Uterus (tissue), 4 donors: ENCODE data around the gene PLD5. TPM values are rescaled to one million over a fixed set of nuclear protein-coding genes. Genes with fewer than 3 reads are reported as not detected.

Source experiments
- DNase-seq, 2 donors: peaks; one replicate each; pipeline ENCODE4 v3.0.0-alpha.2; 2019 to 2020
- H3K27ac ChIP-seq, 2 donors: fragments of 200-600 bp; sonication (generic); 1 replicate in 1 of 2; 2 replicates in 1 of 2; pipeline ENCODE4 v1.5.1; 2016 to 2018
- H3K27me3 ChIP-seq, 2 donors: fragments of 200-600 bp; sonication (generic); one replicate each; pipeline ENCODE4 v1.5.1; 2018 to 2019; ENCODE audit warnings: control low read depth in 1 of 2
- H3K36me3 ChIP-seq, 2 donors: fragments of 200-600 bp; sonication (generic); one replicate each; pipeline ENCODE4 v1.5.1; 2019; ENCODE audit warnings: control low read depth in 1 of 2
- H3K4me1 ChIP-seq, 2 donors: fragments of 200-600 bp; sonication (generic); one replicate each; pipeline ENCODE4 v1.5.1; 2018 to 2019; ENCODE audit warnings: control low read depth in 1 of 2
- H3K4me3 ChIP-seq, 2 donors: fragments of 200-600 bp; sonication (generic); 1 replicate in 1 of 2; 2 replicates in 1 of 2; pipeline ENCODE4 v1.5.1; 2018 to 2019; ENCODE audit warnings: mild to moderate bottlenecking in 1 of 2
- H3K9me3 ChIP-seq, 2 donors: fragments of 200-600 bp; sonication (generic); one replicate each; pipeline ENCODE4 v1.5.1; 2019; ENCODE audit warnings: control low read depth in 1 of 2
- POLR2A ChIP-seq, 2 donors: fragments of 450-650 bp; IDR thresholded peaks; one replicate each; pipeline ENCODE4 v1.6.1; 2016; ENCODE audit warnings: antibody characterized with exemption in 2 of 2, mild to moderate bottlenecking in 1 of 2, moderate library complexity in 1 of 2
- intact Hi-C: fragments of 100-400 bp; cut with DNase I; formaldehyde crosslinking; loops from one replicate; pipeline ENCODE4 v1.15.1; 2023; ENCODE audit warnings: low total_unique reads
- total RNA-seq, 4 donors: library from RNA; depleted of rRNA in 3 of 4; stranded (reverse); fragments of >200 nt in 3 of 4; gene quantifications; one replicate each; pipeline versions ENCODE4 v1.1.0 to v1.2.4, GENCODE V29; 2014 to 2023
- TF ChIP-seq, protein P1 (sequence below), 4 experiments: fragments of 200-600 bp in 2 of 4; fragments of 450-650 bp in 2 of 4; sonication (generic) in 2 of 4; IDR thresholded peaks; one replicate each; pipeline ENCODE4 v1.5.1; 2016 to 2019; ENCODE audit warnings: antibody characterized with exemption in 4 of 4, mild to moderate bottlenecking in 2 of 4, moderate library complexity in 1 of 4
- donor health status: DM: yes; HTN: yes; CAD: no.

Gene PLD5
- total RNA-seq, 4 donors from 2014 or later = 2.4 to 6.1 (median 5.2) TPM

DNA sequence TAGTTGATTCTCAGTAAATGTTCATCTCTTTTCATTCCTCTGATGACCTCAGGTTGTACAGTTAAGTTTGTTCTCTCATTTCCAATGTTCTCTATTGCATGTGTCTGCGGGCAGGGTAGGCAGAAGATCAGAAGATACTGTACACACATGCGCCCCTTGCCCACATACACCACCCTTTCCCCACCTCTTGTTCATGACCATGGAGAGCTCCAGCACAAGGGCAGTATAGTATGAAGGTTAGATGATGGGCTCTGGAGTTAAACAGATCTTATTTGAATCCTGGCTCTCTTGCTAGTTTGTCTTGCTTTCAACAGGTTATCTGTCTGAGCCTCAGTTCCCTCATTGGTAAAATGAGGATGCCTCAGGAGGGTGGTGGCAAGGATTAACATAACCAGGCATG lies 17.8 kb upstream of the PLD5 start:
- Histone ChIP-seq H3K36me3 (no peaks in the 10 kb centered on the region), H3K27me3 (no peaks in the 10 kb centered on the region), H3K4me1 (peaks cover 0 to 3% of the 10 kb centered on the region in 2 donors), H3K9me3 (no peaks in the 10 kb centered on the region), H3K27ac (no peak overlapping the region), H3K4me3 (no peak overlapping the region)
- intact Hi-C loops = no loop called here
- TF ChIP-seq POLR2A (IDR thresholded peaks at IDR 0.05) = no peak
- TF ChIP-seq, protein P1, sequence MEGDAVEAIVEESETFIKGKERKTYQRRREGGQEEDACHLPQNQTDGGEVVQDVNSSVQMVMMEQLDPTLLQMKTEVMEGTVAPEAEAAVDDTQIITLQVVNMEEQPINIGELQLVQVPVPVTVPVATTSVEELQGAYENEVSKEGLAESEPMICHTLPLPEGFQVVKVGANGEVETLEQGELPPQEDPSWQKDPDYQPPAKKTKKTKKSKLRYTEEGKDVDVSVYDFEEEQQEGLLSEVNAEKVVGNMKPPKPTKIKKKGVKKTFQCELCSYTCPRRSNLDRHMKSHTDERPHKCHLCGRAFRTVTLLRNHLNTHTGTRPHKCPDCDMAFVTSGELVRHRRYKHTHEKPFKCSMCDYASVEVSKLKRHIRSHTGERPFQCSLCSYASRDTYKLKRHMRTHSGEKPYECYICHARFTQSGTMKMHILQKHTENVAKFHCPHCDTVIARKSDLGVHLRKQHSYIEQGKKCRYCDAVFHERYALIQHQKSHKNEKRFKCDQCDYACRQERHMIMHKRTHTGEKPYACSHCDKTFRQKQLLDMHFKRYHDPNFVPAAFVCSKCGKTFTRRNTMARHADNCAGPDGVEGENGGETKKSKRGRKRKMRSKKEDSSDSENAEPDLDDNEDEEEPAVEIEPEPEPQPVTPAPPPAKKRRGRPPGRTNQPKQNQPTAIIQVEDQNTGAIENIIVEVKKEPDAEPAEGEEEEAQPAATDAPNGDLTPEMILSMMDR (IDR thresholded peaks at IDR 0.05) = no peak
- no peak for DNase-seq

GRCh38 chr1:242535986-242536385 lies 11.5 kb upstream of the PLD5 start:
- Histone ChIP-seq H3K9me3 (no peaks in the 10 kb centered on the region), H3K27ac (no peak overlapping the region), H3K27me3 (no peaks in the 10 kb centered on the region), H3K4me3 (no peak overlapping the region), H3K36me3 (no peaks in the 10 kb centered on the region), H3K4me1 (no peaks in the 10 kb centered on the region)
- TF ChIP-seq, protein P1 (IDR thresholded peaks at IDR 0.05) = no peak
- no peak for TF ChIP-seq POLR2A (IDR thresholded peaks at IDR 0.05)
- DNase-seq = no peak
- intact Hi-C loops = no loop called here

DNA sequence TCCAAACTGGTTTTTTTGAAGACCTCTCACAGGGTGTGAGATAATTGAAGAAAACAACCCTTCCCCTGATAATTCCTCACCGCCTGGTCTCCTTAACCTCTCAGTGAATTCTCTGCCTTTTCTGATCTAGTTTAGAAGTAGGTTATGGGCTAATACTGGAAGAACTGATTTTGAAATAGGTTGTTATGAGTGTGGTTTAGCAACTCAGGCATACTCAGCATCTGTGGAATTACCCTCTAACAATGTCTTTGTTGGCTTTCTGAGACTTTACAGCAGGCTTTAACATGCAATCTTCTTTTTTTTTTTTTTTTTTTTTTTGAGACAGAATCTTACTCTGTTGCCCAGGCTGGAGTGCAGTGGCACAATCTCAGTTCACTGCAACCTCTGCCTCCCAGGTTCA lies 10.3 kb upstream of the PLD5 start:
- no peaks in the 10 kb centered on the region for H3K27me3 ChIP-seq
- no peak overlapping the region for H3K27ac ChIP-seq
- no peaks in the 10 kb centered on the region for H3K4me1 ChIP-seq
- no peaks in the 10 kb centered on the region for H3K36me3 ChIP-seq
- intact Hi-C loops = no loop called here
- TF ChIP-seq, protein P1 (IDR thresholded peaks at IDR 0.05) = no peak
- TF ChIP-seq POLR2A (IDR thresholded peaks at IDR 0.05) = no peak
- H3K9me3 ChIP-seq = no peaks in the 10 kb centered on the region
- no peak overlapping the region for H3K4me3 ChIP-seq
- no peak for DNase-seq

- intact Hi-C loops = no loop called here
- H3K4me1 ChIP-seq = no peaks in the 10 kb centered on the region
These were observed 6.3 kb upstream of the PLD5 start for GRCh38 chr1:242530761-242531160.

GRCh38 chr1:242525769-242526168 lies 1.3 kb upstream of the PLD5 start:
- no peak overlapping the region for H3K4me3 ChIP-seq
- no peak overlapping the region for H3K27ac ChIP-seq
- intact Hi-C loops = no loop called here
- peaks cover 0 to 9% of the 10 kb centered on the region in 2 donors for H3K27me3 ChIP-seq
- no peaks in the 10 kb centered on the region for H3K9me3 ChIP-seq
- no peaks in the 10 kb centered on the region for H3K36me3 ChIP-seq
- DNase-seq = no peak
- no peaks in the 10 kb centered on the region for H3K4me1 ChIP-seq
- TF ChIP-seq POLR2A (IDR thresholded peaks at IDR 0.05) = no peak
- TF ChIP-seq, protein P1 (IDR thresholded peaks at IDR 0.05) = no peak

More at GRCh38 chr1:242530761-242531160, 6.3 kb upstream of the PLD5 start:
- H3K36me3 ChIP-seq = no peaks in the 10 kb centered on the region
- DNase-seq = no peak
- no peak for TF ChIP-seq POLR2A (IDR thresholded peaks at IDR 0.05)
- TF ChIP-seq, protein P1 (IDR thresholded peaks at IDR 0.05) = no peak
- H3K27me3 ChIP-seq = peaks cover 0 to 9% of the 10 kb centered on the region in 2 donors
- H3K27ac ChIP-seq = no peak overlapping the region
- H3K9me3 ChIP-seq = no peaks in the 10 kb centered on the region
- no peak overlapping the region for H3K4me3 ChIP-seq
